Measurements from ENCODE around the gene EMC9.

EMC9 gene

DNA sequence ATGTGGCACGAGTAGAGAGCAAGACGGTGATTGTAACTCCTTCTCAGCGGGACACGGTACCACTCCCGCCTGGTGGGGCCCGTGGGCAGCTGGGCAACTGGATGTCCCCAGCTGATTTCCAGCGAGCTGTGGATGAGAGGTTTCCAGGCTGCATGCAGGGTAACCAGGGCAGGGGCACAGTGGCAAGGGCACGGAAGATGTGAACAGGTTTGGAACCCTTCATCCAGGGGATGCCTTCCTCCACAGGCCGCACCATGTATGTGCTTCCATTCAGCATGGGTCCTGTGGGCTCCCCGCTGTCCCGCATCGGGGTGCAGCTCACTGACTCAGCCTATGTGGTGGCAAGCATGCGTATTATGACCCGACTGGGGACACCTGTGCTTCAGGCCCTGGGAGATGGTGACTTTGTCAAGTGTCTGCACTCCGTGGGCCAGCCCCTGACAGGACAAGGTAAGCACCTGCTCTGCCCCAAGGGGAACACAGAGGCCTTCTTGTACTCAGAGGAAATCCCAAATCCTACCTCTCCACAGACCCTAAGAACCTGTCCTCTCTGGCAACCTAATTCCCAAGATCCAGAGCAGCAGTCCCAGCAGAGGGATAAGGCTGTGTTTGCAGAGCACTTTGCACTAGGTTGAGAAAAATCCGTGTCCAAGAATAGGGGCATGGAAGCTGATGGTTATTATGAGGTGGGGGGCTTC lies 43.0 kb downstream of the EMC9 start:
- DNase-seq (ENCODE audit: low read depth, low spot score): no peak

DNA sequence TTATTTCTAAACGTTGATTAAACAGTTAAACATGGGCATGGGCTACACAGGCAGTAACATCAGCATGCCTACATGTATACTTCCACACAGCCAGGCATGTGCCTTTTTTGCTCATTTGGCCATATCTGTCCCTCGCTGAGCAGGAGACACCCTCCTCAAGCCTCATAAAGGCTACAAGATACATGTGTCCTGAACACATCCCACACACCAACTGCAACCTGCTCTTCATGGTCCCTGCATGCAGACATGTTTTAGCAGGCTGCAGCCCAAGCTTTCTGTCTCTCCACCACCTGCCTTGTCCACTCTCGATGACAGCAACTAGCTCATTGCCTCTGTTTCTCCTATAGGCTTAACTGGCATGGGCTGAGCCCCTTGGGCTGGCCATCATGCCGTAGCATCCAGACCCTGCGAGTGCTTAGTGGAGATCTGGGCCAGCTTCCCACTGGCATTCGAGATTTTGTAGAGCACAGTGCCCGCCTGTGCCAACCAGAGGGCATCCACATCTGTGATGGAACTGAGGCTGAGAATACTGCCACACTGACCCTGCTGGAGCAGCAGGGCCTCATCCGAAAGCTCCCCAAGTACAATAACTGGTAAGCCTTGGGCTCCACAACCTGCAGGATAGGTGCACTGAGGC lies 44.7 kb downstream of the EMC9 start:
- no peak for DNase-seq (ENCODE audit: low read depth, low spot score)
- H3K4me3 ChIP-seq (ENCODE audit: low read length): no peak overlapping the region

More for the DNA sequence above, 43.0 kb downstream of the EMC9 start:
- H3K4me3 ChIP-seq (ENCODE audit: low read length): no peak overlapping the region

DNA sequence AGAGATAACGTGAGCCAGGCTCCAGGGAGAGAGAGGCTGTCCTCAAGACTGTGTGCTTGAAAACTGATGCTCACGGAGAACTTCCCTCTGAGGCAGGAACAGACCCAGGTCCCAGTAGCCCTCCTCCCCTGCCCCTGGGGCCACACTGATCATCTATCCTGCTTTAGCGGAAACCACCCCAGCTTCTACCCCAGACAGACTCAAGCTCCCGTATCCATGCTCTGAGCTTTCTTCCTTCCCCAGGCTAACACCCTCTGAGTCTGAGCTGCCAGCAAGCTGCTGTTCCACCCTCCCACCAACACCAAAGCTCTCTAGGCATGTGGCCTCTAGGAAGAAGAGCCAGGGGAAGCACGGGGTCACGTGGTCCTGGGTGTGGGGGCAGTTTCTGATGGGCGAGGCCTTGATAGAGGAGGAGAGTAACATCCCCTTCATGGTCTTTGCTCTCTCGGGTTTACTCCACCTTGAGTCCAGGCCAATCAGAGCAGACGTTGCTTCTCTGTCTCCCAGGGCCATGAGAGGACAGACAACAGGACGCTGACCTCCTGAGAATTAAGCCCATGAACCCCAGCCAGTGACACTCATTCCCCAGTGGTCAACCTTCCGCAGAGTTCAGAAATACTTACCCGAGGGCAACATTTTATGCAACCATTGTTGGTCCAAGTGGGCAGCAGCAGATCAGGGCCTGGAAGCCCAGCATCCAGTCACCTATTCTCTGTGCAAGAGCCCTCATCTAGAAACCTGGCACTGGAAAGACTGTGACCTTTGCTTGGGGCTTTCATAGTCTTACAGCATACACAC lies 45.9 kb downstream of the EMC9 start:
- DNase-seq (ENCODE audit: low read depth, low spot score): no peak
- peak overlapping the region; percentile 75 for H3K4me3 ChIP-seq (ENCODE audit: low read length)

DNA sequence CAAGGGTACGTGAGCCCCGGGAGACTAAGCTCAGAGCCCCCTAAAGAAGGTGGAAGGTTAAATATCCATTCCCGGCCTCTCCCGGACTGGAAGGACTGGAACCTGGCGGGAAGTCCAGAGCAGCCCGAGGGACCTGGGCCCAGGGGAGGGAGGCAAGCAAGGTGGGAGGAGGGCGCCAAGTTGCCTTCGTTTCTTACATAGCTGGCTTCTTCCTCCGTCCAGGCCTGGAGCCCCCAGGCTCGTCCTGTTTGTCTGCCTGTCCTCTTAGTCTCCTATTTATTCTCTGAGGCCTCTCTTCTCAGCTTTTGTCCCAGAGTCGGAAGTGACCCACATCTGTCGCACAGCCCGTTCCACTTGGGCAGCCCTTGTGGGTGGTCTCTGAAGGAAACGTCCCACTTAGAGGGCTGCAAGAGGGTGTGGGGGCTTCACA lies 46.5 kb downstream of the EMC9 start:
- H3K4me3 ChIP-seq (ENCODE audit: low read length): peak overlapping the region; percentile 75
- no peak for DNase-seq (ENCODE audit: low read depth, low spot score)

- DNase-seq (ENCODE audit: low read depth, low spot score): peak; percentile 56
- H3K4me3 ChIP-seq (ENCODE audit: low read length): peak within 1 kb of the TSS; percentile 75
Measured at GRCh38 chr14:24093901-24094840, 47.2 kb downstream of the EMC9 start, which contains the start of gene PCK2. Gene PCK2, plus strand, starts transcription at chr14:24094311. Its CDS starts 95 bp downstream, at chr14:24094406.

- DNase-seq (ENCODE audit: low read depth, low spot score): no peak
Measured at GRCh38 chr14:24093207-24093900, 48.0 kb downstream of the EMC9 start.

GRCh38 chr14:24092505-24093206 lies 48.7 kb downstream of the EMC9 start:
- H3K4me3 ChIP-seq (ENCODE audit: low read length): no peak overlapping the region
- DNase-seq (ENCODE audit: low read depth, low spot score): no peak

More at GRCh38 chr14:24093207-24093900, 48.0 kb downstream of the EMC9 start:
- H3K4me3 ChIP-seq (ENCODE audit: low read length): peak overlapping the region; percentile 75

DNA sequence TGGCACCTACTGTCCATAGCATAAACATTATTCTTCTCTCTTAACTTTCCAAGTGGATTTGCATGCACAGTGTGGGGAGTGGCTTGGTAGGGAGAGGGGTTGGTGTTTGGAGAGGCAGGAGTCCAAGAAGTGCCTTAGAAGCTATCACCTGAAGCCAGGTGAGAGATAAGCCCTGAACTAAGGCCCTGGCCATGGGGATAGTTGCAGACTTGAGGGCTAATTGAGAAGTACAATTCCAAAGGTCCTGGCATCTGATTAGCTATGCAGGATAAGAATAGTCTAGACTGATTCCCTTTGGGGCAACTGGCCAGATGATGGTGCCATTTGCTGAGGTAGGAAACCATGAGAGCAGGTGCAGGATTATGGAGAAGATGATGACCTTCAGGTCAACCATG lies 49.3 kb downstream of the EMC9 start:
- H3K4me3 ChIP-seq (ENCODE audit: low read length): no peak overlapping the region
- DNase-seq (ENCODE audit: low read depth, low spot score): no peak

DNA sequence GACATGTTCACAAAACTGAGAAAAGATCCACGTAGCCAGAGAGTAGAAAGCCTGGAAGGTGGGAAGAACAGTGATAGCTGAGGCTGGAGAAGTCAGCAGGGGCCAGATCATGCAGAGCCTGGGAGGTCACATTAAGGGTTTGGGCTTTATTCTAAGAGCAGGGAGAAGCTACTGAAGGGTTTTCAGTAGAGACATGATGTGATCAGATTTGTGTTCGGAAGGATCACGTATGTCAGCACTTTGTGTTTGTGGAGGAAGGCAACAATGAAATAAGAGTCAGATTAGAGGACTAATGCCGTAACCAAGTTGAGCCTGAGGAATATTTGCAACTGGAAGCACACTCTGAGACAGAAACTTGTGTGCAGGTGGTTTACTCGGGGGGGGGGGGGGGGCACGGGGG lies 51.5 kb downstream of the EMC9 start:
- no peak for DNase-seq (ENCODE audit: low read depth, low spot score)
- no peak overlapping the region for H3K4me3 ChIP-seq (ENCODE audit: low read length)

All from Jurkat, Clone E6-1 (cell line).